Measurements from ENCODE around the gene TCF7L2.

TCF7L2 gene

DNA sequence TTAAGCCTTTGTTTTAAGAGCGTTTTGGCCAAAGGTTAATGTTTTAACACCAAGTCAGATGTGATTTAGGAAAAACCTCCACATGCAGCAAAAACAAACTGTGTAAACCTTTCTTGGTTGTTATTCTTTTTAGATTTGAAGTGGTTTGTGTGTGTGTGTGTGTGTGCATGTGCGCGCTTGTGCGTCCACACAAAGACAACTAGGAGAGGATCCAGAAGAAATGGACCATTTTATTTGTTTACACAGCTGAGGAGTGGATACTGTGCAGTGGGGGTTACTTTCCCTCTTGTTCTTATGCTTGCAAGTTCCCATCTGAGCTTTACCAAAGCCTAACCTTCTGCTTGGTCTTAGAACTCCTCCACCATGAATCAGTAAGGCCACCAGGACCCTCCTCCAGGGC is 20.0 kb downstream of the TCF7L2 start:
- H3K9me3 ChIP-seq (ENCODE audit: control insufficient read depth, low read length) = no peaks in the 10 kb centered on the region

DNA sequence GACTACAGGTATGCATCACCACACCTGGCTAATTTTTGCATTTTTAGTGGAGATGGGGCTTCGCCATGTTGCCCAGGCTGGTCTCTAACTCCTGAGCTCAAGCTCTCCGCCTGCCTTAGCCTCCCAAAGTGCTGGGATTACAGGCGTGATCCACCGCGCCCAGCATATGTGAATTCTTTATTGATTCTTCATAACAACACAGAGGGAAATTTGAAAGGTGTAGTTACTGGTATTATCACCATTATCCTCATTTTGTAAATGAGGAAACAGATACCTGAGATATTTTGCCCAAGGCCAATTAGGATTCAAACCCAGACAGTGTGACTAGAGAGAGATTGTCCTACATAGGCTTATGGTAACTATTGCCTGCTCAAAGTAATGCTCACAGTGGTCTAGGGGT is 22.6 kb downstream of the TCF7L2 start:
- no peak overlapping the region for H3K4me3 ChIP-seq (ENCODE audit: insufficient read depth in 1 of 2, low read depth in 1 of 2, low read length in 2 of 2)
- H2BK5ac ChIP-seq (ENCODE audit: low read depth, low read length, poor library complexity, severe bottlenecking) = no peak overlapping the region
- H3K36me3 ChIP-seq (ENCODE audit: control insufficient read depth in 1 of 2, insufficient read depth in 2 of 2, low read depth in 1 of 2, low read length in 2 of 2) = peaks cover 19 to 48% of the 10 kb centered on the region in 2 experiments
- no peak overlapping the region for H3K23ac ChIP-seq (ENCODE audit: low read length in 2 of 2)
- H3K27ac ChIP-seq (ENCODE audit: low read length, poor library complexity, severe bottlenecking) = no peak overlapping the region
- no peak overlapping the region for H2BK120ac ChIP-seq (ENCODE audit: low read depth, low read length)
- no peak overlapping the region for H2AFZ ChIP-seq (ENCODE audit: low read depth, low read length)
- no peak overlapping the region for H2BK12ac ChIP-seq (ENCODE audit: low read length in 2 of 2)
- no peaks in the 10 kb centered on the region for H3K27me3 ChIP-seq (ENCODE audit: control insufficient read depth in 1 of 2, insufficient read depth in 1 of 2, low read length in 2 of 2)
- H2BK15ac ChIP-seq (ENCODE audit: low read depth, poor library complexity, severe bottlenecking) = no peak overlapping the region
- H3K18ac ChIP-seq (ENCODE audit: low read depth in 1 of 2, low read length in 2 of 2) = no peak overlapping the region
- no peak overlapping the region for H4K8ac ChIP-seq (ENCODE audit: low read length)
- no peak overlapping the region for H3K9ac ChIP-seq (ENCODE audit: low read length)
- H3K9me3 ChIP-seq (ENCODE audit: control insufficient read depth, low read length) = no peaks in the 10 kb centered on the region
- no peak overlapping the region for H3K4me2 ChIP-seq (ENCODE audit: low read length, poor library complexity, severe bottlenecking)
- H4K91ac ChIP-seq (ENCODE audit: low read length) = no peak overlapping the region
- peaks cover 5% of the 10 kb centered on the region for H3K79me1 ChIP-seq (replicated peaks; ENCODE audit: low read length, poor library complexity, severe bottlenecking)
- no peak overlapping the region for H2AK5ac ChIP-seq (ENCODE audit: low read length, severe bottlenecking)
- peaks cover 13% of the 10 kb centered on the region for H3K4me1 ChIP-seq (ENCODE audit: control insufficient read depth, insufficient read depth, low read depth, low read length)
- DNase-seq = no peak
- no peak overlapping the region for H3K4ac ChIP-seq (ENCODE audit: low read depth in 1 of 2, low read length in 2 of 2)
- H3K14ac ChIP-seq (ENCODE audit: low read length in 2 of 2) = no peak overlapping the region
- WGBS = 100% methylated on average over 2 of the region's 5 CpGs

More for the DNA sequence above, 20.0 kb downstream of the TCF7L2 start:
- H2AFZ ChIP-seq (ENCODE audit: low read depth, low read length) = no peak overlapping the region
- no peak overlapping the region for H3K4me3 ChIP-seq (ENCODE audit: insufficient read depth in 1 of 2, low read depth in 1 of 2, low read length in 2 of 2)
- H2BK15ac ChIP-seq (ENCODE audit: low read depth, poor library complexity, severe bottlenecking) = no peak overlapping the region
- peaks cover 13% of the 10 kb centered on the region for H3K4me1 ChIP-seq (ENCODE audit: control insufficient read depth, insufficient read depth, low read depth, low read length)
- WGBS = 79% methylated on average over 4 of the region's 4 CpGs
- H2AK5ac ChIP-seq (ENCODE audit: low read length, severe bottlenecking) = peak overlapping the region; percentile 23
- no peak overlapping the region for H3K23ac ChIP-seq (ENCODE audit: low read length in 2 of 2)
- no peak overlapping the region for H3K4ac ChIP-seq (ENCODE audit: low read depth in 1 of 2, low read length in 2 of 2)
- H3K79me1 ChIP-seq (replicated peaks; ENCODE audit: low read length, poor library complexity, severe bottlenecking) = peaks cover 4% of the 10 kb centered on the region
- H4K91ac ChIP-seq (ENCODE audit: low read length) = no peak overlapping the region
- no peak for DNase-seq
- no peaks in the 10 kb centered on the region for H3K27me3 ChIP-seq (ENCODE audit: control insufficient read depth in 1 of 2, insufficient read depth in 1 of 2, low read length in 2 of 2)
- peak overlapping the region; percentile 42 for H3K27ac ChIP-seq (ENCODE audit: low read length, poor library complexity, severe bottlenecking)
- H2BK120ac ChIP-seq (ENCODE audit: low read depth, low read length) = no peak overlapping the region
- H3K14ac ChIP-seq (ENCODE audit: low read length in 2 of 2) = no peak overlapping the region
- peak overlapping the region in 1 of 2 experiments; percentile 6 for H3K18ac ChIP-seq (ENCODE audit: low read depth in 1 of 2, low read length in 2 of 2)
- H2BK12ac ChIP-seq (ENCODE audit: low read length in 2 of 2) = no peak overlapping the region
- H4K8ac ChIP-seq (ENCODE audit: low read length) = no peak overlapping the region
- H3K4me2 ChIP-seq (ENCODE audit: low read length, poor library complexity, severe bottlenecking) = no peak overlapping the region
- H2BK5ac ChIP-seq (ENCODE audit: low read depth, low read length, poor library complexity, severe bottlenecking) = no peak overlapping the region
- H3K36me3 ChIP-seq (ENCODE audit: control insufficient read depth in 1 of 2, insufficient read depth in 2 of 2, low read depth in 1 of 2, low read length in 2 of 2) = peaks cover 17 to 36% of the 10 kb centered on the region in 2 experiments
- no peak overlapping the region for H3K9ac ChIP-seq (ENCODE audit: low read length)

- H3K4me1 ChIP-seq (ENCODE audit: control insufficient read depth, insufficient read depth, low read depth, low read length) = peaks cover 13% of the 10 kb centered on the region
- no peak overlapping the region for H3K14ac ChIP-seq (ENCODE audit: low read length in 2 of 2)
- DNase-seq = no peak
- H2AFZ ChIP-seq (ENCODE audit: low read depth, low read length) = no peak overlapping the region
- H4K8ac ChIP-seq (ENCODE audit: low read length) = no peak overlapping the region
- no peak overlapping the region for H3K23ac ChIP-seq (ENCODE audit: low read length in 2 of 2)
- no peak overlapping the region for H3K4me3 ChIP-seq (ENCODE audit: insufficient read depth in 1 of 2, low read depth in 1 of 2, low read length in 2 of 2)
- 95% methylated on average over 5 of the region's 5 CpGs for WGBS
- no peak overlapping the region for H3K4ac ChIP-seq (ENCODE audit: low read depth in 1 of 2, low read length in 2 of 2)
- no peak overlapping the region for H3K27ac ChIP-seq (ENCODE audit: low read length, poor library complexity, severe bottlenecking)
- H2AK5ac ChIP-seq (ENCODE audit: low read length, severe bottlenecking) = no peak overlapping the region
- no peak overlapping the region for H2BK5ac ChIP-seq (ENCODE audit: low read depth, low read length, poor library complexity, severe bottlenecking)
- no peak overlapping the region for H2BK12ac ChIP-seq (ENCODE audit: low read length in 2 of 2)
- peaks cover 20 to 46% of the 10 kb centered on the region in 2 experiments for H3K36me3 ChIP-seq (ENCODE audit: control insufficient read depth in 1 of 2, insufficient read depth in 2 of 2, low read depth in 1 of 2, low read length in 2 of 2)
- H4K91ac ChIP-seq (ENCODE audit: low read length) = no peak overlapping the region
- no peak overlapping the region for H2BK15ac ChIP-seq (ENCODE audit: low read depth, poor library complexity, severe bottlenecking)
- peaks cover 7% of the 10 kb centered on the region for H3K79me1 ChIP-seq (replicated peaks; ENCODE audit: low read length, poor library complexity, severe bottlenecking)
- H3K27me3 ChIP-seq (ENCODE audit: control insufficient read depth in 1 of 2, insufficient read depth in 1 of 2, low read length in 2 of 2) = no peaks in the 10 kb centered on the region
- no peak overlapping the region for H3K9ac ChIP-seq (ENCODE audit: low read length)
- H3K9me3 ChIP-seq (ENCODE audit: control insufficient read depth, low read length) = no peaks in the 10 kb centered on the region
- no peak overlapping the region for H2BK120ac ChIP-seq (ENCODE audit: low read depth, low read length)
- no peak overlapping the region for H3K18ac ChIP-seq (ENCODE audit: low read depth in 1 of 2, low read length in 2 of 2)
- no peak overlapping the region for H3K4me2 ChIP-seq (ENCODE audit: low read length, poor library complexity, severe bottlenecking)
Observed at GRCh38 chr10:112973046-112973445, 23.0 kb downstream of the TCF7L2 start.

DNA sequence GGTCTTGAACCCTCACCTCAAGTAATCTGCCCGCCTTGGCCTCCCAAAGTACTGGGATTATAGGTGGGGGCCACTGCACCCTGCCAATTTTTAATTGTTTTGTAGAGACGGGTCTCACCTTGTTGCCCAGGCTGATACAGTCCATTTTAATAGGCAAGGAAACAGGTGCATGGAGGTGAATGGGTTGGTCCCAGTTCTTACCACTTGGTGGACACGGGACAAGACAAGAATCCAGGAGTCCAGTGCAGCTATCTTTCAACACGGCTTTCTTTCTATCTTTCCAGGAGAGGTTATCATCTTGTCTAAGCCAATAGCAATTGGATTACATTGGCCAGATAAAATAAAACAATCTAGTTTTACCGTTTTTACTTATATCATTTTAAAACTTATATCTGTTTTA is 23.8 kb downstream of the TCF7L2 start:
- Histone ChIP-seq H2BK5ac (ENCODE audit: low read depth, low read length, poor library complexity, severe bottlenecking) (no peak overlapping the region), H3K23ac (ENCODE audit: low read length in 2 of 2) (no peak overlapping the region), H3K9me3 (ENCODE audit: control insufficient read depth, low read length) (no peaks in the 10 kb centered on the region), H3K18ac (ENCODE audit: low read depth in 1 of 2, low read length in 2 of 2) (no peak overlapping the region), H2BK12ac (ENCODE audit: low read length in 2 of 2) (no peak overlapping the region), H2AFZ (ENCODE audit: low read depth, low read length) (no peak overlapping the region), H3K36me3 (ENCODE audit: control insufficient read depth in 1 of 2, insufficient read depth in 2 of 2, low read depth in 1 of 2, low read length in 2 of 2) (peaks cover 16 to 40% of the 10 kb centered on the region in 2 experiments), H4K8ac (ENCODE audit: low read length) (no peak overlapping the region), H3K4me2 (ENCODE audit: low read length, poor library complexity, severe bottlenecking) (no peak overlapping the region), H3K4ac (ENCODE audit: low read depth in 1 of 2, low read length in 2 of 2) (no peak overlapping the region), H3K79me1 (replicated peaks; ENCODE audit: low read length, poor library complexity, severe bottlenecking) (peaks cover 7% of the 10 kb centered on the region), H2BK120ac (ENCODE audit: low read depth, low read length) (no peak overlapping the region), H3K9ac (ENCODE audit: low read length) (no peak overlapping the region), H3K4me1 (ENCODE audit: control insufficient read depth, insufficient read depth, low read depth, low read length) (peaks cover 11% of the 10 kb centered on the region), H3K4me3 (ENCODE audit: insufficient read depth in 1 of 2, low read depth in 1 of 2, low read length in 2 of 2) (no peak overlapping the region), H3K27ac (ENCODE audit: low read length, poor library complexity, severe bottlenecking) (no peak overlapping the region), H2AK5ac (ENCODE audit: low read length, severe bottlenecking) (no peak overlapping the region), H3K27me3 (ENCODE audit: control insufficient read depth in 1 of 2, insufficient read depth in 1 of 2, low read length in 2 of 2) (no peaks in the 10 kb centered on the region), H4K91ac (ENCODE audit: low read length) (peak overlapping the region; percentile 15), H2BK15ac (ENCODE audit: low read depth, poor library complexity, severe bottlenecking) (no peak overlapping the region), H3K14ac (ENCODE audit: low read length in 2 of 2) (no peak overlapping the region)
- WGBS = 100% methylated on average over 3 of the region's 5 CpGs
- no peak for DNase-seq
